Keratinocyte (primary cell): Measurements from ENCODE around the gene EGFL7. TPM values are rescaled to one million over a fixed set of nuclear protein-coding genes. Genes with fewer than 3 reads are reported as not detected.

Source experiments
- DNase-seq: peaks from one replicate; pipeline ENCODE4 v3.0.0-alpha.2; 2011; ENCODE audit warnings: low read depth, missing footprints, low spot score
- FAIRE-seq: peaks from 2 replicates; lab custom pipeline; 2011; peaks lifted over from hg19 to GRCh38; lab: Jason Lieb, UNC
- H2AFZ ChIP-seq: 2 replicates; pipeline ENCODE4 v1.6.0; 2012; ENCODE audit warnings: low read length, control low read depth, inconsistent platforms; ENCODE audit not compliant: control insufficient read depth
- H3K27ac ChIP-seq: 2 replicates; pipeline ENCODE4 v1.5.1; 2011; ENCODE audit warnings: low read length; ENCODE audit not compliant: control insufficient read depth, insufficient read depth
- H3K27me3 ChIP-seq: 3 replicates; pipeline ENCODE4 v1.6.0; 2011; ENCODE audit warnings: low read length; ENCODE audit not compliant: control insufficient read depth, insufficient read depth; ENCODE audit errors: extremely low read depth
- H3K36me3 ChIP-seq, 2 experiments: 2 replicates in 1 of 2; 3 replicates in 1 of 2; pipeline ENCODE4 v1.5.1; 2011; ENCODE audit warnings: low read length in 2 of 2, mild to moderate bottlenecking in 1 of 2; ENCODE audit not compliant: control insufficient read depth in 2 of 2, insufficient read depth in 2 of 2; ENCODE audit errors: extremely low read depth in 1 of 2
- H3K4me1 ChIP-seq: 3 replicates; pipeline ENCODE4 v1.5.1; 2011; ENCODE audit warnings: low read length; ENCODE audit not compliant: control insufficient read depth, insufficient read depth; ENCODE audit errors: extremely low read depth
- H3K4me2 ChIP-seq: 3 replicates; pipeline ENCODE4 v1.6.0; 2011; ENCODE audit warnings: low read depth, low read length; ENCODE audit not compliant: control insufficient read depth, insufficient read depth; ENCODE audit errors: extremely low read depth
- H3K4me3 ChIP-seq, 3 experiments: fragments of 200-600 bp in 1 of 3; sonication (generic) in 1 of 3; 2 replicates in 2 of 3; 3 replicates in 1 of 3; pipeline ENCODE4 v1.5.1; 2011 to 2016; ENCODE audit warnings: low read length in 3 of 3, mild to moderate bottlenecking in 3 of 3, control low read depth in 2 of 3, inconsistent platforms in 1 of 3, low read depth in 1 of 3, mixed read lengths in 1 of 3, mixed run types in 1 of 3, moderate library complexity in 1 of 3; ENCODE audit not compliant: control insufficient read depth in 2 of 3, insufficient read depth in 2 of 3; ENCODE audit errors: extremely low read depth in 1 of 3
- H3K79me2 ChIP-seq: 2 replicates; pipeline ENCODE4 v1.6.0; 2012; ENCODE audit warnings: low read length; ENCODE audit not compliant: control insufficient read depth, insufficient read depth
- H3K9ac ChIP-seq: 3 replicates; pipeline ENCODE4 v1.6.0; 2011; ENCODE audit warnings: low read length; ENCODE audit not compliant: control insufficient read depth, insufficient read depth; ENCODE audit errors: extremely low read depth
- H3K9me1 ChIP-seq: 3 replicates; pipeline ENCODE4 v1.6.0; 2011; ENCODE audit warnings: low read length; ENCODE audit not compliant: control insufficient read depth, insufficient read depth; ENCODE audit errors: extremely low read depth
- H3K9me3 ChIP-seq: 2 replicates; pipeline ENCODE4 v1.5.1; 2012; ENCODE audit warnings: low read depth, low read length; ENCODE audit not compliant: control insufficient read depth
- H4K20me1 ChIP-seq: 3 replicates; pipeline ENCODE4 v1.6.0; 2011; ENCODE audit warnings: low read length; ENCODE audit not compliant: control insufficient read depth, insufficient read depth; ENCODE audit errors: extremely low read depth
- CTCF ChIP-seq, 3 experiments: IDR thresholded peaks in 1 of 3; conservative IDR thresholded peaks in 1 of 3; optimal IDR thresholded peaks in 1 of 3; 2 replicates in 2 of 3; 3 replicates in 1 of 3; pipeline versions ENCODE3 to v1.5.1; 2011; ENCODE audit warnings: low read length in 3 of 3, mild to moderate bottlenecking in 3 of 3, moderate library complexity in 2 of 3, control low read depth in 1 of 3, inconsistent platforms in 1 of 3; ENCODE audit not compliant: insufficient read depth in 2 of 3; ENCODE audit errors: extremely low read depth in 1 of 3
- EZH2 ChIP-seq: IDR thresholded peaks from one replicate; pipeline ENCODE4 v1.6.1; 2012; ENCODE audit warnings: inconsistent platforms, mild to moderate bottlenecking, low read length, moderate library complexity
- dilution Hi-C: fragments of 300-500 bp; cut with MboI; formaldehyde crosslinking; loops from one replicate; pipeline ENCODE4 v1.7.0; 2020; ENCODE audit warnings: low sequenced_read_pairs; ENCODE audit not compliant: extremely low pct_ligation_motif_present
- polyA plus RNA-seq, 5 experiments: library from polyadenylated mRNA; depleted of rRNA in 3 of 5; stranded (reverse) in 3 of 5; stranded (forward) in 1 of 5; unstranded in 1 of 5; fragments of >200 nt; gene quantifications; 1 replicate in 1 of 5; 2 replicates in 3 of 5; 3 replicates in 1 of 5; pipeline versions ENCODE4 v1.2.1 to v1.2.3, GENCODE V29; 2011 to 2012; ENCODE audit warnings: missing spikeins in 2 of 5, low read depth in 1 of 5, low replicate concordance in 1 of 5

Gene EGFL7
- polyA plus RNA-seq, 1 donor (not counting 4 experiments of a cell fraction or from before 2014, with no cell fraction given): 4.2 TPM

GRCh38 chr9:136669791-136670464 is 7.2 kb downstream of the EGFL7 start:
- Histone ChIP-seq H3K4me3 (no peak overlapping the region), H3K9me1 (no peaks in the 10 kb centered on the region), H4K20me1 (no peaks in the 10 kb centered on the region), H2AFZ (no peak overlapping the region), H3K9me3 (no peaks in the 10 kb centered on the region), H3K4me1 (no peaks in the 10 kb centered on the region), H3K79me2 (no peaks in the 10 kb centered on the region), H3K27ac (no peak overlapping the region), H3K36me3 (peaks cover 0 to 4% of the 10 kb centered on the region in 2 experiments), H3K4me2 (no peak overlapping the region), H3K27me3 (peaks cover 26% of the 10 kb centered on the region), H3K9ac (no peak overlapping the region)
- dilution Hi-C loops: no loop called here
- FAIRE-seq (no peak), DNase-seq (no peak)
- TF ChIP-seq EZH2 (no peak), CTCF (optimal IDR thresholded peaks at IDR 0.05 in 1 of 3, IDR thresholded peaks at IDR 0.05 in 1 of 3, conservative IDR thresholded peaks at IDR 0.05 in 1 of 3; ENCODE audit: extremely low read depth in 1 of 3, insufficient read depth in 2 of 3, low read length in 3 of 3) (no peak)

DNA sequence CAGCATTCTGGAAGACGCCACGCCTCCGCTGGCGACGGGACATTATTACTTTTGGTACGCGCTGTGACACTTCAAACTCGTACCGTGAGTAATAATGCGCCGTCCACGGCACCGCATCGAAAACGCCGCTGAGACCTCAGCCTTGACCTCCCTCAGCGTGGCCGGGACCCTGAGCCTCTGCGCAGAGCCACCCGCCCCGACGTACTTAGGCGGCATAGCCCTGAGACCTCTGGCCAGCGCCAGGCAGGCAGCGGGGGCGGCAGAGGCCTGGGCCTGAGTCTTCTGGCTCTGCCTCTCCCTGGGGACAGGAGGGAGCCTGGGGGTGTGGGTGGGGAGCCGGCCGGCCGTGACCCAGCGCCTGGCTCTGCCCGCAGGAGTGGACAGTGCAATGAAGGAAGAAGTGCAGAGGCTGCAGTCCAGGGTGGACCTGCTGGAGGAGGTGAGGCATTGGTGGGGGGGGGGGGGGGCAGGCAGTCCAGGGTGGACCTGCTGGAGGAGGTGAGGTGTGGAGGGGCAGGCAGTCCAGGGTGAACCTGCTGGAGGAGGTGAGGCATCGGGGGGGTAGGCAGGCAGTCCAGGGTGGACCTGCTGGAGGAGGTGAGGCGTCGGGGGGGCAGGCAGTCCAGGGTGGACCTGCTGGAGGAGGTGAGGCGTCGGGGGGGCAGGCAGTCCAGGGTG is 8.0 kb downstream of the EGFL7 start:
- H3K27me3 ChIP-seq: peaks cover 24% of the 10 kb centered on the region
- no peak for TF ChIP-seq CTCF (optimal IDR thresholded peaks at IDR 0.05 in 1 of 3, IDR thresholded peaks at IDR 0.05 in 1 of 3, conservative IDR thresholded peaks at IDR 0.05 in 1 of 3; ENCODE audit: extremely low read depth in 1 of 3, insufficient read depth in 2 of 3, low read length in 3 of 3)
- TF ChIP-seq EZH2: no peak
- dilution Hi-C loops: no loop called here
- H3K9me1 ChIP-seq: no peaks in the 10 kb centered on the region
- no peak overlapping the region for H3K9ac ChIP-seq
- FAIRE-seq (no peak), DNase-seq (no peak)
- no peaks in the 10 kb centered on the region for H3K9me3 ChIP-seq
- H3K36me3 ChIP-seq: peaks cover 0 to 4% of the 10 kb centered on the region in 2 experiments
- H3K4me2 ChIP-seq: no peak overlapping the region
- no peak overlapping the region for H2AFZ ChIP-seq
- H4K20me1 ChIP-seq: no peaks in the 10 kb centered on the region
- no peak overlapping the region for H3K27ac ChIP-seq
- H3K4me3 ChIP-seq: no peak overlapping the region
- H3K79me2 ChIP-seq: no peaks in the 10 kb centered on the region
- peaks cover 2% of the 10 kb centered on the region for H3K4me1 ChIP-seq
